Stimulated activated CD8-positive, alpha-beta memory T cell treated with anti-CD3 and anti-CD28 coated beads, Interleukin-12 subunit alpha, Interleukin-12 subunit beta, amount 100 ng/mL, for 24 hours (primary cell): Measurements from ENCODE around the gene GNAI2.
A peak's percentile ranks its signal among the peaks of the same experiment; 100 is the strongest.
"Not testable (repeated sequence)": the region's sequence is repeated elsewhere in the genome, so short reads cannot be mapped to it uniquely, and the experiment has no call there.

Experiments
- DNase-seq: peaks from one replicate; pipeline ENCODE4 v3.0.0-alpha.2; 2020; ENCODE audit errors: extremely low read depth

Gene GNAI2

GRCh38 chr3:50245251-50245745 is 9.3 kb downstream of the GNAI2 start:
- no peak for DNase-seq

DNA sequence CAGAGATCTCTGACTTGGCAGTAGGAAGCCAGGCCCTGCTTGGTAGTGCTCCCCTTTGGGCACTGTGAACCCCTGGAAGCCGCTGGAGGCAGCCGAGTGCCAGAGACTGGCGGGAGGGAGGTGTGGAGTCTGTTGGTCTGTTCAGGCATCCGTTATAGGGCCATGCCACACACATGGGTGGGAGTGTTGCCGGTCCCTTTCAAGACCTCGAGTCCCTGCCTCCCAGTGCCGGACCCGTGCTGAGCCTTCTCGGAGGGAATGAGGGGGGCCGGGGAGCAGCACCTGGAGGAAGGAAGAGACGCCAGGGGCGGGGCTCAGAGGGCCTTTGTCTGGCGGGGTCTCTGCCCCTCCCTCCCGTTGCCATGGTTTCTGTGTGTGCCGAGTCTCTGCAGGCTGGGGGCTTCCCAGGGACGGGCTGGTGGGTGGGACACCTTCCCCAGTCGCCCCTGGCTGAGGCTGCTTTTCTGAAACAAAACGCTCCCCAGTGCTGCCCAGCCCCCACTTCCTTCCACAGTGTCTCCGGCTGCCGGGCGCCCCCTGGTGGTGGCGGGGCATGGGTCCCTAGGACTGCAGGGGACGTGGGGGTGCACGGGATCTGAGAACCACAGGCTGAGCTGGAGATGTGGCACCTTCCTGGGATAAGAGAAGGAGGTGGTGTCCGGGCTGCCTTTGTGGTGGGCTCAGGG is 10.0 kb downstream of the GNAI2 start:
- peak; percentile 83 for DNase-seq

DNA sequence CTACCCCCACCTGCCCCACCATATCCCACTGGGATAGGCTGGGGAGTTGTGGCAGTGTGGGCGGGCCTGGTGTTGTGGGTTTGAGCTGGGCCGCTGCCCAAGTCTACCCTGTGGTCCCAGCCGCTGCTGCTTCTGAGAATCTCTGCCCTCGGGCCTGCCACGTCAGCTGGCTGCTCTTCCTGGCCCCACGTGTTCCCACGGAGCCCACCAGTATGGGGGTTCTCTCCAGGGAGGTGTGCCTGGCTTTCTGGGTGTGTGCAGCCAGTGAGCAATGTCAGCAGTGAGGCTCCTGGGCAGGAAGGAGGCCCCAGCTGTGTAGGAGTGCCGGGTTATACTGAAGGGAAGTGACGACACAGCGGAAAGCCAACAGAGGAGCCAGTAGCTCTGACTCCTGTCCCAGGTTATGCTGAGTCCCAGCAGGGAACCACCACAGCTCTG is 10.5 kb downstream of the GNAI2 start:
- peak; percentile 69 for DNase-seq

DNA sequence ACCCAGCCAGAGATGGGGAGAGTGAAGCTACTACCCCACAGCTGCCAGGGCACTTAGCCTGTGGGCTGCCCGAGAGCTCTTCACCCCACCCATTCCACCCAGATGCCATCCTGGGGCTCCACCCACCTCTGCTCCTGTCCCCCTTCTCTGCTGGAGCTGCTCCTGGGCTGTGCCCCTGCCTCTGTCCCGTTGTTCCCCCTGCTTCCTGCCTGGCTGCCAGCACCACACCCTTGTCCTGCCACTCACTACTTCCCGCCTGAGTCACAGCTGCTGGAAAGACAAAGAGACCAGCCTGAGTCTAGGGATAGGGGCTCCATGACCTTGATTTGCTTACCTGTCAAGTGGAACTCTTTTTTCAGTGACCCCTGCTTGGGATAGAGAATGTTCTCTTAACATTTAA is 12.4 kb downstream of the GNAI2 start:
- no peak for DNase-seq

GRCh38 chr3:50249457-50249856 is 13.5 kb downstream of the GNAI2 start:
- DNase-seq = no peak

- DNase-seq = no peak
These were observed 14.5 kb downstream of the GNAI2 start for GRCh38 chr3:50250514-50250913.

DNA sequence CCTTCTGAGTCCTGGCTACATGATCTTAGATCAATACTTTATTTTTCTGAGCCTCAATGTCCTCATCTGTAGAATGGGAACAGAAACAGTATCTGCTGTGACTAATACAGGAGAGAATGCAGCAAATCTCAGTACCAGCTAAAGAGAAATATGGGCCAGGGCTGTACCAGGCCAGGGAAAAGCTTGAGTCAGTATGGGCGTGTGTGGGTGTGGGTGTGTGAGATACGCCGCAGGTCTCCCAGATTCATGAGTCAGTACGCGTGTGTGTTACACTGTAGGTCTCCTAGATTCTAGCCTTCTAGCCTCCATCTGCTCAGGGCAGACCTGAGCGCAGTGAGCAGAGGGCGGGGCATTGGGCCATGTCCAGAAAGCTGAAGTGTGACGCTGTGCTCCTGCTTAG is 15.2 kb downstream of the GNAI2 start:
- no peak for DNase-seq

DNA sequence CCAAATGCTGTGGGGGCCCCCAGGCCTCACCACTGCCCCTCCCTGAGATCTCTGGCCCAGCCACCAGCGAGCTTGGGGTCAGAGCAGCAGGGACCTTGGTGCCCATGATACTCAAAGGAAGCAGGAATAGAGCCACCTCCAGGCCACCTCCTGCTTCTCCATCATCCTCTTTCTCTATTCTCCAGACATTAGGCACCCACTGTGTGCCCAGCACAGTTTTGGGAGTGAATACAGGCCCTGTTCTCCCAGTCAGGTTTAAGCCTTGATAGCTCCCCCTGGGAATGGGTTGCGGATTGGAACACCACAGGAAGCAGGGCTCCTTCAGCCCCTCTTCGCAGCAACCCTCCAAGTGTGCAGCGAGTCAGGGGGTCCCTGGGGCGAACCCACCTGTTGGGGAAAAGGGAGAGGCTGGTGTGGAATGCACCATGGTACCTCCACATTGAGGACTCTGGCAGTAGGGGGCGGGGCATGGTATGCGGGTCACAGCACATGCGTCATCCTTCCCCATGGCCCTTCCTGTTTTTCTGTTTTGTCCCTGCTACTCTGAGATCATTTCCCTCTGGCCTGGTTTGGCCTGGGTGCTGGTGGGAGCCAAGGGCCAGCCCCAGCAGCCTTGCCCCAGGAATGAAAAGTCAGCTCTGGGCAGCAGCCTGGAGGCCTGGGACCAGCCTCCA is 18.7 kb downstream of the GNAI2 start:
- DNase-seq = no peak

DNA sequence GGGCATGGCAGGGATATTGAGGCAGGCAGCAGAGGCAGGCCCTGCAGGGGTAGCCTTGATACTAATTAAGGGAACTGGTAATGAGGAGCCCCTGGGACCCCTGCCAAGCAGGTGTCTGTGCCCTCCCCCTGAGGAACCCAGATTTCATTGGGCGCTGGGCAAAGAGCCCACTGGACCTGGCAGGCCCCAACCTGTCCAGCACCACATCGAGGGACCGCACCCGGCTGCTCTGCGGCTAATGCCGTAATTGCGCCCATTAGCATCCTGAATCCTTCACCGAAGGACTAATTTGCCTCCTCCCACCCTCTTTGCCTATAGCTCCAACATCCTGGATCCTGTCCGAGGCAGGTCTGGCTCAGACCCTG is 19.2 kb downstream of the GNAI2 start:
- DNase-seq = no peak

DNA sequence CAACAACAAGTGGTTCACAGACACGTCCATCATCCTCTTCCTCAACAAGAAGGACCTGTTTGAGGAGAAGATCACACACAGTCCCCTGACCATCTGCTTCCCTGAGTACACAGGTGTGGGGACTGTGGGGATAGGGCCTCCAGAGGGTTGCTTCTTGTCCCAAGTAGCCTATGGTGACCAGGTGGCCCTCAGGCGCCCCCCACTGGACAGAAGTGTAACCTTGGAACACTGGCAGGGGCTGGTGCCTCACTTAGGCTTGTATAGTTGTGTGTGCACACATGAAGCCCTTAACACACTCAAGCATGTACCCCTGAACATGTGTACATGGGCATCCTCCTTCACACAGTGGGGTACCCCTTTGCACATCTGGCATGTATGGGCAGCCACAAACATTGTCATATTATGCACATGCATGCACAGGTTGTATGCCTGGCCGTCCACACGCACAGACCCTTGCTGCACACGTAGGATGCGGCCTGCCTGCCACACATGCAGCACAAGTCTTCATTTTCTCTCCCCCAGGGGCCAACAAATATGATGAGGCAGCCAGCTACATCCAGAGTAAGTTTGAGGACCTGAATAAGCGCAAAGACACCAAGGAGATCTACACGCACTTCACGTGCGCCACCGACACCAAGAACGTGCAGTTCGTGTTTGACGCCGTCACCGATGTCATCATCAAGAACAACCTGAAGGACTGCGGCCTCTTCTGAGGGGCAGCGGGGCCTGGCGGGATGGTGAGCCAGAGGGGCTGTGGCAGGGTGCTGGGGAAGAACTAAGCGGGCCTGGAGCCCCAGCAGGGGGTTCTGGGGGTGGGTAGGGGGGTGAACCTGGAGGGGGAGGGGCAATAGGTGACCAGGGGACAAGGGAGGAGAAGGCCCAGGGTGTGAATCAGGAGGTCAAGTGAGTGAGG is 21.2 kb downstream of the GNAI2 start:
- no peak for DNase-seq

GRCh38 chr3:50258029-50258680 is 22.2 kb downstream of the GNAI2 start:
- DNase-seq = no peak

DNA sequence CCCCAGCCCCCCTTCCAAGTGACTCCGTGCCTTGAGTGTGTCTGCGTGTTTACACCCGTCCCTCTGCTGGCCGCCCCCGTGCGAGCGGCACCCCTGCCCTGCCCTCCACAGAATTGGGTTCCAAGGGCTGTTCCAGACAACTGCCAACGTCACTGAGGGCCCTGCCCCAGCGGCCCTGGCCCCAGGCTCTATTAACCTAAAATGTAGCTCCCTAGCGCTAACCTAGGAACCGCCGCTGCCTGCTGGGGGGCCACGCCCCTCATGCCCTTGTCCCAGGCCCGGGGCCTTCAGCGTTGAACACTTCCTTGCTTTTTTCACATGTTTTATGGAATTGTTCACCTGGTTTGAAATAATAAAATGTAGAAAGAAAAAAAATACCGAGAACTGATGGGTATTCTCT is 23.0 kb downstream of the GNAI2 start:
- no peak for DNase-seq

DNA sequence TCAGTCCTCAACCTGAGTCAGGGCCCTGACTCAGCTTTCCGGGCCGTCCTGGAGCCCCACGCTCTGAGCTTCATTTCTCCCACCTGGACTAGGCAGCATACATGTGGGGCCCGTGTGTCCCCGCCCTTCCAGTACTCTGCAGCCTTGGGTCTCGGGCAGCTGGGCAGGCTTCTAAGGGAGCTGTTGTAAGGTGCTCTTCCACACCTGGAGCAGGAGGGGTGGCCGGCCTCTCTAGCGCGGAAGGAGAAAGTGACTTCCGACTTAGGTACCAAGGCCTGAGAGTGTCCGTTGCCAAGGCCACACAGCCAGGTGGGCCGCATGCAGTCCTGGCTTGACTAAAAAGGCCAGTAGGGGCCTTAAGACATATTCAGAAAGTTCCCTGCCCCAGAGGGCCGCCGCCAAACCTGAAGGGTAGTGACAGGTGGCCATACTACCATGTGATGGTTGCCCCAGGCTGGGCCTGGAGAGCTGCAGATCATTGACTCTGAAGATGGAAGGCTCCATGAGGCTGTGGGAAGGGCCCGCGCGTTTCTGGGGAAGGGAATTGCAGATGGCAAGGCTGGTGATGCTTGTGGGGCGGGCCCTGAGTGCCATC is 23.5 kb downstream of the GNAI2 start:
- DNase-seq = no peak

DNA sequence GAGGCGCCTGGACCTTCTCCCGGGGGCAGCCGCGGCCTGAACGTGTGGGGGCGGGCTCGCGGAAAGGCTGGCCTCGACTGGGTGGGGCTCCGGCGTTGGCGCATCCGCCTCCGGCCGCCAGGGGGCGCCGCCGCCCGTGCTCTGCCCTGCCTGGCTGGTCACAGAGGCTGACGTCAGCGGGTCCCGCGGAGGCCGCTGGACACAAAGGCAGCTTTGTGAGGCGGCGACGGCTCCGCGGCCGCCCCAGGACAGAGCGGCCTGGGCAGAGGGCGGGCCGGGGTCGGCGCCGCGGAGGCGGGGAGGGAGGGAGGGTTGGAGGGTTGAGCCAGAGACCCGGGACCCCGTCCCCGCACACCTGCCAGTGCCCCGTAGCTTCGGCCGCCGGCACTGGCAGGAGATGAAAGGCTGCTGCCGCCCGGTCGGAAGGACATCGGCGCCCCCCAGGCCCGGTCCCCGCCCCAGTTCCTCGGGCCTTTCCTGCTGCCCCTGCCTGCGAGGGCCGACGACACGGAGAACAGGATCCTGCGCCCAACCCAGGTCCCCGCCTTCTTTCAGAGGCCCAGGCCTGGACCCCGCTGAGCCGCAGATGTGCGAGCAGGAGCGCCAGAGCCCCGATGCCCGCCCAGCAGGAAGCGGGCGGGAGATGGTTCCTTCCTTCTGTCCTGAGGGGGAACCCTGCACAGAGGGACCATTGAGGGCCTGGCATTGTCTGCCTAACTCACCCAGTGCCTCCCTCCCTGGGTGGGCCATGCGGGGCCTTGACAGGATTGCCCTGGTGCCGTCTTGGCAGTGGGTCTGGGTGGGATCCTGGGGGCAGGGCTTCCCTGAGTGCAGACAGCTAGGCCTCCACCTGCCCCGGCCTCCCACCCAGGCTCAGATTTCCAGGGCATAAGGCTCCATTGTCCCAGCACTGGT is 24.3 kb downstream of the GNAI2 start:
- peak; percentile 58 for DNase-seq

DNA sequence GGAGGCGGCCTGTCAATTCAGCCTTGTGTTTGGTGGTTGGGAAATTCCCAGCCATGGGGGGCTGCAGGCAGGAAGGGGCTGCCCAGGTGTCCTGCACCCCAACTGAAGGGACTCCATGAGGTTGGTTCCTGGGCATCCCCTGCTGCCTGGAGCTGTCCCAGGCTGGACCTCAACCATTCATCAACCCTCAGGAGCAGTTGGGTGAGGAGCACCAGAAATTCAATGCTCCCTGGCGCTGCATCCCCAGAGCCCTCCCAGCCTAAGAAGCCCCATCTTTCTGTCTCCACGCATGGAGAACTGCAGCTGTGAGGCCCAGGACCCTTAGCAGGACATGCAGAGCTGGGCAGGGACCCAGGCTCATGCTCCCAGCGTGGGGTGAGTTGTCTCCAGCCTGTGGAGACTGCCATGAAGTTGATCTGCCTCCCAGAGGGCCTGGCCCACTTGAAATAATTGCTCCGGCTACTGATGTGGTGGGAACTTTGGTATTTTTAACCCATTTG is 25.0 kb downstream of the GNAI2 start:
- no peak for DNase-seq

DNA sequence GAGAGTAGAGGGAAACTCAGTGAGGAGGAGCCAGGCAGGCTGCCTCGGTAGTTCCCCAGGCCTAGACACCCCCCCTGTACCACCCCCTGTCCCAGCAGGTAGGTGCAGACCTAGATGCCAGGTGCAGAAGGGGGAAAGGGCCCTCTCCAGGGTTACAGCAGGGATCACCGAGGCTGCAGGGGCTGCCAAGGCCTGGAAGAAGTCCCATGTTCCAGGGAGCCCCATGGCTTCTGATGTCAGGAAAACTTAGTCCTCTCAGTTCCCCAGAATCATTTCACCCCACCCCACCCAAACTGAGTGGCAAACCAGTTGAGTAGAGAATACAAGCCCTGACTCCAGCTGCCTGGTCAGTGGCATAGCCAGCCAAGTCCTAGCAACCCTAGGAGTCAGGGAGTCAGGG is 25.5 kb downstream of the GNAI2 start:
- no peak for DNase-seq

- DNase-seq = not testable (repeated sequence)
These were observed 26.2 kb downstream of the GNAI2 start for GRCh38 chr3:50262200-50262599.

GRCh38 chr3:50262778-50263177 is 26.8 kb downstream of the GNAI2 start:
- DNase-seq = no peak

DNA sequence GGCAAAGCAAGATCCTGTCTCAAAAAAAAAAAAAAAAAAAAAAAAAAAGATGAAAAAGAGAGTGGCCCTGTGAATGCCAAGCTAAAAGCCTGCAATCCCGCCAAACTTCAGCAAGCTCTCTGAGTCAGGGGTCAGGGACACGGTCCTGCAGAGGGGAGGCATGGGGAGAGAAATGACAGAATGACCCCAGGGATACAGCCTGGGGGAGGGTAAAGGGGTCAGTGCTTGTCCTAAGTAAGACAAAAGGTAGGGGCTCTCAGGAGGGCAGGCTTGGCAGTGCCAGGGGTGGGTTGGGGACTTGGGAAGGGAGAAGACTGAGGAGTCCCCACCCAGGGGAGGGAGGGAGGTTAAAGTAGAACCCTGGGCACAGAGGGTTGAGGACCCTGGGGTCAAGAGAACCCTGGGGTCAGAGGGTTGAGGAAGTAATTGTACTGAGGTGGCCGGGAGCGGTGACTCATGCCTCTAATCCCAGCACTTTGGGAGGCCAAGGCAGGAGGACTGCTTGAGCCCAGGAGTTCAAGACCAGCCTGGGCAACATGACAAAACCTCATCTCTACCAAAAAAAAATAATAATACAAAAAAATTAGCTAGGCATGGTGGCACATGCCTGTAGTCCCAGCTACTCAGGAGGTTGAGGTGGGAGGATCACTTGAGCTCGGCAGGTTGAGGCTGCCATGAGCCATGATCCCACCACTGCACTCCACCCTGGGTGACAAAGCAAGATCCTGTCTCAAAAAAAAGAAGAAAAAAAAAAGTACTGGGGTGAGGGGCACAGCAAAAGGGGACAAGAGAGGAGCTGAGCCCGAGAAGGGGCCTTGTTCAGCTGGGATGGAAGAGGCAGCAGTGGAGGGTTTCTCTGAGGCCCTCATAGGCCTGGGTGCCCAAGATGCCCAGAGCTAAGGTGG is 27.7 kb downstream of the GNAI2 start:
- DNase-seq = no peak
